K562 (cell line): ENCODE results near the gene ZSWIM7. TPM values are rescaled to one million over a fixed set of nuclear protein-coding genes. Genes with fewer than 3 reads are reported as not detected.

Experiments used
- ARID1B ChIP-seq: fragments of 450-650 bp; IDR thresholded peaks from 2 replicates; pipeline ENCODE4 v1.6.1; 2016; ENCODE audit warnings: antibody characterized with exemption, mild to moderate bottlenecking, inconsistent platforms
- CBFA2T3 ChIP-seq: fragments of 450-650 bp; IDR thresholded peaks from 2 replicates; pipeline ENCODE4 v1.6.1; 2017
- ETV6 ChIP-seq, 3 experiments: fragments of 150-350 bp in 1 of 3; sonication (generic) in 1 of 3; formaldehyde crosslinking in 1 of 3; IDR thresholded peaks; 2 replicates each; pipeline versions ENCODE4 v1.6.1 to v1.8.0; 2014 to 2022; ENCODE audit warnings: borderline replicate concordance in 2 of 3, low read depth in 2 of 3, antibody characterized with exemption in 1 of 3, low read length in 1 of 3, mild to moderate bottlenecking in 1 of 3, missing genetic modification reagents in 1 of 3
- FOSL1 ChIP-seq: fragments of 200-800 bp; sonication (Bioruptor generic); conservative IDR thresholded peaks from 2 replicates; pipeline ENCODE4 v1.6.1; 2016; ENCODE audit warnings: missing genetic modification characterization, missing compliant biosample characterization
- HDAC1 ChIP-seq, 2 experiments: fragments of 450-650 bp; IDR thresholded peaks; 2 replicates each; pipeline ENCODE4 v1.6.1; 2016 to 2017; ENCODE audit warnings: inconsistent platforms in 1 of 2, mild to moderate bottlenecking in 1 of 2, moderate library complexity in 1 of 2
- KDM1A ChIP-seq, 2 experiments: fragments of 450-650 bp; IDR thresholded peaks; 2 replicates each; pipeline ENCODE4 v1.6.1; 2016; ENCODE audit warnings: mild to moderate bottlenecking in 2 of 2
- KLF16 ChIP-seq: IDR thresholded peaks from 2 replicates; pipeline ENCODE4 v1.6.1; 2016; ENCODE audit warnings: antibody characterized with exemption
- NCOA2 ChIP-seq, 2 experiments: fragments of 450-650 bp; IDR thresholded peaks; 2 replicates each; pipeline ENCODE4 v1.6.1; 2018; ENCODE audit warnings: mild to moderate bottlenecking in 2 of 2, moderate library complexity in 1 of 2; ENCODE audit not compliant: partially characterized antibody in 2 of 2
- PHB2 ChIP-seq: fragments of 450-650 bp; IDR thresholded peaks from 2 replicates; pipeline ENCODE4 v1.6.1; 2017; ENCODE audit warnings: low read depth
- PYGO2 ChIP-seq: fragments of 450-650 bp; IDR thresholded peaks from 2 replicates; pipeline ENCODE4 v1.6.1; 2016; ENCODE audit warnings: mild to moderate bottlenecking, missing genetic modification characterization, moderate library complexity, missing compliant biosample characterization
- SMARCA4 ChIP-seq: fragments of 450-650 bp; IDR thresholded peaks from 2 replicates; pipeline ENCODE4 v1.6.1; 2016
- TAF7 ChIP-seq: fragments of 450-650 bp; IDR thresholded peaks from 2 replicates; pipeline ENCODE4 v1.6.1; 2016; ENCODE audit warnings: missing genetic modification characterization, missing compliant biosample characterization
- TARDBP ChIP-seq: fragments of 450-650 bp; IDR thresholded peaks from 2 replicates; pipeline ENCODE4 v1.6.1; 2016
- TEAD2 ChIP-seq: fragments of 450-650 bp; IDR thresholded peaks from 2 replicates; pipeline ENCODE4 v1.6.1; 2016; ENCODE audit warnings: missing genetic modification characterization, control low read depth, missing compliant biosample characterization
- TRIM24 ChIP-seq, 2 experiments: fragments of 450-650 bp; IDR thresholded peaks; 2 replicates each; pipeline ENCODE4 v1.6.1; 2016
- ZNF146 ChIP-seq: IDR thresholded peaks from one replicate; pipeline ENCODE4 v1.6.1; 2018; ENCODE audit warnings: missing compliant biosample characterization; ENCODE audit not compliant: unreplicated experiment
- ZNF584 ChIP-seq: fragments of 200-800 bp; sonication (Bioruptor generic); IDR thresholded peaks from 2 replicates; pipeline ENCODE4 v1.6.1; 2016; ENCODE audit warnings: low read depth, mild to moderate bottlenecking, missing genetic modification characterization, missing compliant biosample characterization
- ZNF764 ChIP-seq: fragments of 250-450 bp; sonication (Bioruptor Pico); IDR thresholded peaks from 2 replicates; pipeline ENCODE4 v1.4.0; 2020; ENCODE audit warnings: low read depth, mild to moderate bottlenecking, moderate library complexity
- polyA plus RNA-seq, 8 experiments: library from polyadenylated mRNA; depleted of rRNA in 4 of 8; stranded (reverse) in 5 of 8; unstranded in 3 of 8; fragments of >200 nt; fragmentation: Nextera tagmentation in 2 of 8; fragmentation: Illumina TruSeq in 1 of 8; extraction: Ambion mirVana in 2 of 8; extraction: Trizol in 1 of 8; gene quantifications; 2 replicates each; pipeline versions ENCODE4 v1.2.1 to v1.2.3, GENCODE V29; 2011 to 2014; ENCODE audit warnings: inconsistent platforms in 1 of 8, missing spikeins in 1 of 8
- total RNA-seq, 7 experiments: library from RNA; depleted of rRNA in 6 of 7; stranded (reverse); fragments of >200 nt in 6 of 7; fragmentation: Illumina TruSeq in 2 of 7; extraction: Trizol in 2 of 7; gene quantifications; 2 replicates each; pipeline versions ENCODE4 v1.2.1 to v1.2.3, GENCODE V29; 2011 to 2021; ENCODE audit warnings: low replicate concordance in 1 of 7
- TF ChIP-seq, protein P1 (sequence below): sonication (generic); IDR thresholded peaks from 2 replicates; pipeline ENCODE4 v1.6.1; 2016
- TF ChIP-seq, protein P2 (sequence below): fragments of 450-650 bp; formaldehyde crosslinking; IDR thresholded peaks from 2 replicates; pipeline ENCODE4 v1.4.0; 2022; ENCODE audit warnings: missing genetic modification characterization
- TF ChIP-seq, protein P3 (sequence below): fragments of 450-650 bp; IDR thresholded peaks from 2 replicates; pipeline ENCODE4 v1.6.1; 2016
- TF ChIP-seq, protein P4 (sequence below): fragments of 250-450 bp; sonication (Bioruptor Pico); IDR thresholded peaks from 2 replicates; pipeline ENCODE4 v1.5.0; 2021
- TF ChIP-seq, protein P5 (sequence below): fragments of 250-450 bp; sonication (Bioruptor Pico); IDR thresholded peaks from 2 replicates; pipeline ENCODE4 v1.5.0; 2020; ENCODE audit warnings: mild to moderate bottlenecking, borderline replicate concordance

Gene ZSWIM7
- total and polyA plus RNA-seq, 9 of the 15 experiments (the other 6 are each of a cell fraction or from before 2014, with no cell fraction given) = 5.9 to 18.7 (median 9.5) TPM

DNA sequence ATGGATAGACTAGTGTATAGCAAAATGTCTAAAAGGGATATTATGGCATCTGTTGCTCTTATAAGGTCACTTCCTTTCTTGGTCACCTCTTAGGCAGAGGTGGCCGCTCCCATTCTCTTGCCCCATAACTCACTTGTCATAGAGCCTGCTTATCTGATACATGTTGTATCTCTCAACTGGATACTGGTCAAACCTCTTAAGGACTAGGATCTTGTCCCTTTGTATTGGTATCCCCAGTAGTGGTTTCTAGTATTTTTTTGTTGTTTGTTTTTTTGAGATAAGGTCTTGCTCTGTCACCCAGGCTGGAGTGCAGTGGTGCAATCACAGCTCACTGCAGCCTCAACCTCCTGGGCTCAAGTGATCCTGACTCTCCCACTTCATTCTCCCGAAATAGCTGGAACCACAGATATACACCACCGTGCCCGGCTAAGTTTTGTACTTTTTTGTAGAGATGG, 27.0 kb downstream of the ZSWIM7 start (continued):
- TF ChIP-seq ETV6 (IDR thresholded peaks at IDR 0.05; ENCODE audit: borderline replicate concordance in 1 of 2, low read depth in 2 of 2, low read length in 1 of 2) (no peak), ETV6 (CRISPR knock-in tag; IDR thresholded peaks at IDR 0.05; ENCODE audit: borderline replicate concordance) (no peak), ARID1B (peak; percentile 76), PYGO2 (no peak), HDAC1 (IDR thresholded peaks at IDR 0.05) (peak in 1 of 2 experiments; percentile 61; a peak in 1 of 4 replicates), ZNF584 (CRISPR knock-in tag) (no peak), TARDBP (no peak), NCOA2 (IDR thresholded peaks at IDR 0.05; ENCODE audit: partially characterized antibody in 2 of 2) (no peak), ZNF146 (CRISPR knock-in tag) (no peak), CBFA2T3 (peak; percentile 64), SMARCA4 (peak; percentile 49), FOSL1 (peak; percentile 36; the same call in 1 of the 2 replicates), KDM1A (IDR thresholded peaks at IDR 0.05) (peak; percentile 63 to 64), ZNF764 (CRISPR knock-in tag) (no peak), TRIM24 (IDR thresholded peaks at IDR 0.05) (0 out of 4 replicates have a peak, but pooled peaks of 1 of the 2 experiments have one; percentile 17), KLF16 (no peak), TAF7 (tag) (no peak), PHB2 (no peak), TEAD2 (no peak)
- TF ChIP-seq, protein P1, sequence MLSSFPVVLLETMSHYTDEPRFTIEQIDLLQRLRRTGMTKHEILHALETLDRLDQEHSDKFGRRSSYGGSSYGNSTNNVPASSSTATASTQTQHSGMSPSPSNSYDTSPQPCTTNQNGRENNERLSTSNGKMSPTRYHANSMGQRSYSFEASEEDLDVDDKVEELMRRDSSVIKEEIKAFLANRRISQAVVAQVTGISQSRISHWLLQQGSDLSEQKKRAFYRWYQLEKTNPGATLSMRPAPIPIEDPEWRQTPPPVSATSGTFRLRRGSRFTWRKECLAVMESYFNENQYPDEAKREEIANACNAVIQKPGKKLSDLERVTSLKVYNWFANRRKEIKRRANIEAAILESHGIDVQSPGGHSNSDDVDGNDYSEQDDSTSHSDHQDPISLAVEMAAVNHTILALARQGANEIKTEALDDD = peak; percentile 78; the same call in 1 of the 2 replicates
- TF ChIP-seq, protein P2, sequence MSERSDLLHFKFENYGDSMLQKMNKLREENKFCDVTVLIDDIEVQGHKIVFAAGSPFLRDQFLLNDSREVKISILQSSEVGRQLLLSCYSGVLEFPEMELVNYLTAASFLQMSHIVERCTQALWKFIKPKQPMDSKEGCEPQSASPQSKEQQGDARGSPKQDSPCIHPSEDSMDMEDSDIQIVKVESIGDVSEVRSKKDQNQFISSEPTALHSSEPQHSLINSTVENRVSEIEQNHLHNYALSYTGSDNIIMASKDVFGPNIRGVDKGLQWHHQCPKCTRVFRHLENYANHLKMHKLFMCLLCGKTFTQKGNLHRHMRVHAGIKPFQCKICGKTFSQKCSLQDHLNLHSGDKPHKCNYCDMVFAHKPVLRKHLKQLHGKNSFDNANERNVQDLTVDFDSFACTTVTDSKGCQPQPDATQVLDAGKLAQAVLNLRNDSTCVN (CRISPR knock-in tag) = no peak
- TF ChIP-seq, protein P3, sequence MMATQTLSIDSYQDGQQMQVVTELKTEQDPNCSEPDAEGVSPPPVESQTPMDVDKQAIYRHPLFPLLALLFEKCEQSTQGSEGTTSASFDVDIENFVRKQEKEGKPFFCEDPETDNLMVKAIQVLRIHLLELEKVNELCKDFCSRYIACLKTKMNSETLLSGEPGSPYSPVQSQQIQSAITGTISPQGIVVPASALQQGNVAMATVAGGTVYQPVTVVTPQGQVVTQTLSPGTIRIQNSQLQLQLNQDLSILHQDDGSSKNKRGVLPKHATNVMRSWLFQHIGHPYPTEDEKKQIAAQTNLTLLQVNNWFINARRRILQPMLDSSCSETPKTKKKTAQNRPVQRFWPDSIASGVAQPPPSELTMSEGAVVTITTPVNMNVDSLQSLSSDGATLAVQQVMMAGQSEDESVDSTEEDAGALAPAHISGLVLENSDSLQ = peak; percentile 30; the same call in 1 of the 2 replicates
- TF ChIP-seq, protein P4, sequence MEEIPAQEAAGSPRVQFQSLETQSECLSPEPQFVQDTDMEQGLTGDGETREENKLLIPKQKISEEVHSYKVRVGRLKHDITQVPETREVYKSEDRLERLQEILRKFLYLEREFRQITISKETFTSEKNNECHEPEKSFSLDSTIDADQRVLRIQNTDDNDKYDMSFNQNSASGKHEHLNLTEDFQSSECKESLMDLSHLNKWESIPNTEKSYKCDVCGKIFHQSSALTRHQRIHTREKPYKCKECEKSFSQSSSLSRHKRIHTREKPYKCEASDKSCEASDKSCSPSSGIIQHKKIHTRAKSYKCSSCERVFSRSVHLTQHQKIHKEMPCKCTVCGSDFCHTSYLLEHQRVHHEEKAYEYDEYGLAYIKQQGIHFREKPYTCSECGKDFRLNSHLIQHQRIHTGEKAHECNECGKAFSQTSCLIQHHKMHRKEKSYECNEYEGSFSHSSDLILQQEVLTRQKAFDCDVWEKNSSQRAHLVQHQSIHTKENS (CRISPR knock-in tag) = no peak
- TF ChIP-seq, protein P5, sequence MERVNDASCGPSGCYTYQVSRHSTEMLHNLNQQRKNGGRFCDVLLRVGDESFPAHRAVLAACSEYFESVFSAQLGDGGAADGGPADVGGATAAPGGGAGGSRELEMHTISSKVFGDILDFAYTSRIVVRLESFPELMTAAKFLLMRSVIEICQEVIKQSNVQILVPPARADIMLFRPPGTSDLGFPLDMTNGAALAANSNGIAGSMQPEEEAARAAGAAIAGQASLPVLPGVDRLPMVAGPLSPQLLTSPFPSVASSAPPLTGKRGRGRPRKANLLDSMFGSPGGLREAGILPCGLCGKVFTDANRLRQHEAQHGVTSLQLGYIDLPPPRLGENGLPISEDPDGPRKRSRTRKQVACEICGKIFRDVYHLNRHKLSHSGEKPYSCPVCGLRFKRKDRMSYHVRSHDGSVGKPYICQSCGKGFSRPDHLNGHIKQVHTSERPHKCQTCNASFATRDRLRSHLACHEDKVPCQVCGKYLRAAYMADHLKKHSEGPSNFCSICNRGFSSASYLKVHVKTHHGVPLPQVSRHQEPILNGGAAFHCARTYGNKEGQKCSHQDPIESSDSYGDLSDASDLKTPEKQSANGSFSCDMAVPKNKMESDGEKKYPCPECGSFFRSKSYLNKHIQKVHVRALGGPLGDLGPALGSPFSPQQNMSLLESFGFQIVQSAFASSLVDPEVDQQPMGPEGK = no peak
